H1 (cell line): ENCODE measurements around the gene ROM1. TPM values are rescaled to one million over a fixed set of nuclear protein-coding genes. Genes with fewer than 3 reads are reported as not detected.

ENCODE experiments used
- ATF2 ChIP-seq: IDR thresholded peaks from 2 replicates; pipeline ENCODE4 v1.6.1; 2012; ENCODE audit warnings: low read length, inconsistent platforms
- BACH1 ChIP-seq: IDR thresholded peaks from 2 replicates; pipeline ENCODE4 v1.6.1; 2012; ENCODE audit warnings: low read length, improper control_type of control experiment
- BCL11A ChIP-seq, 2 experiments: IDR thresholded peaks; one replicate each; pipeline ENCODE4 v1.6.1; 2011; ENCODE audit warnings: low read depth in 2 of 2, low read length in 2 of 2, mild to moderate bottlenecking in 2 of 2
- CBX5 ChIP-seq: fragments of 300-800, 300-1000 bp; sonication (generic); IDR thresholded peaks from 2 replicates; pipeline ENCODE4 v1.7.1; 2016; ENCODE audit warnings: antibody characterized with exemption, low read length, low read depth
- CEBPB ChIP-seq: IDR thresholded peaks from 2 replicates; pipeline ENCODE4 v1.6.1; 2012; ENCODE audit warnings: low read depth, low read length
- CHD1 ChIP-seq: IDR thresholded peaks from 2 replicates; pipeline ENCODE4 v1.6.1; 2012; ENCODE audit warnings: low read depth, low read length, improper control_type of control experiment
- CTCF ChIP-seq, 3 experiments: IDR thresholded peaks; 1 replicate in 2 of 3; 2 replicates in 1 of 3; pipeline versions ENCODE4 v1.5.1 to v1.6.1; 2011; ENCODE audit warnings: low read length in 3 of 3, mild to moderate bottlenecking in 3 of 3, inconsistent platforms in 2 of 3, low read depth in 1 of 3, moderate library complexity in 1 of 3; ENCODE audit not compliant: insufficient read depth in 1 of 3; ENCODE audit errors: control extremely low read depth in 1 of 3
- NRF1 ChIP-seq: IDR thresholded peaks from 2 replicates; pipeline ENCODE4 v1.6.1; 2011; ENCODE audit warnings: mild to moderate bottlenecking, low read depth, low read length, improper control_type of control experiment
- PHF8 ChIP-seq: fragments of 200-600 bp; sonication (generic); conservative IDR thresholded peaks from 2 replicates; pipeline ENCODE4 v1.7.1; 2012; ENCODE audit warnings: low read depth, mild to moderate bottlenecking, inconsistent platforms, low read length, moderate library complexity
- RXRA ChIP-seq: IDR thresholded peaks from 2 replicates; pipeline ENCODE4 v1.6.1; 2011; ENCODE audit warnings: low read depth, mild to moderate bottlenecking, low read length, moderate library complexity; ENCODE audit not compliant: insufficient read depth
- SIN3A ChIP-seq, 2 experiments: IDR thresholded peaks in 1 of 2; conservative IDR thresholded peaks in 1 of 2; 2 replicates each; pipeline ENCODE4 v1.6.1; 2011 to 2012; ENCODE audit warnings: low read length in 2 of 2, improper control_type of control experiment in 1 of 2, low read depth in 1 of 2, mild to moderate bottlenecking in 1 of 2
- TAF7 ChIP-seq: optimal IDR thresholded peaks from 2 replicates; pipeline ENCODE3; 2011; ENCODE audit warnings: low read depth, mild to moderate bottlenecking, inconsistent platforms, low read length, moderate library complexity, borderline replicate concordance
- TBP ChIP-seq: IDR thresholded peaks from 2 replicates; pipeline ENCODE4 v1.6.1; 2011; ENCODE audit warnings: low read depth, low read length, improper control_type of control experiment
- USF2 ChIP-seq: IDR thresholded peaks from 2 replicates; pipeline ENCODE4 v1.6.1; 2011; ENCODE audit warnings: low read length, improper control_type of control experiment
- ZNF274 ChIP-seq: IDR thresholded peaks from 2 replicates; pipeline ENCODE4 v1.7.0; 2012; ENCODE audit warnings: low read length, borderline replicate concordance; ENCODE audit errors: extremely low read depth
- polyA plus RNA-seq, 7 experiments: library from polyadenylated mRNA; depleted of rRNA in 3 of 7; stranded (reverse) in 5 of 7; unstranded in 2 of 7; fragments of >200 nt in 5 of 7; fragments of 200-250 nt in 2 of 7; gene quantifications; 1 replicate in 5 of 7; 2 replicates in 1 of 7; 4 replicates in 1 of 7; pipeline versions ENCODE4 v1.2.1 to v1.2.3, GENCODE V29; 2011 to 2013; ENCODE audit warnings: missing spikeins in 2 of 7, mixed read lengths in 2 of 7
- total RNA-seq: library from RNA; stranded (reverse); fragmentation: NEBNext Ultra II Directional; extraction: Animal tissue kit (Norgen Biotek cat#: 25700); gene quantifications from 2 replicates; pipeline ENCODE4 v1.2.1, GENCODE V29; 2021
- TF ChIP-seq, protein P1 (sequence below): IDR thresholded peaks from 2 replicates; pipeline ENCODE4 v1.6.1; 2012; ENCODE audit warnings: inconsistent platforms

Gene ROM1
- total and polyA plus RNA-seq, 2 of the 8 experiments (the other 6 are each of a cell fraction or from before 2014, with no cell fraction given): 0.86 to 2.2 TPM

DNA sequence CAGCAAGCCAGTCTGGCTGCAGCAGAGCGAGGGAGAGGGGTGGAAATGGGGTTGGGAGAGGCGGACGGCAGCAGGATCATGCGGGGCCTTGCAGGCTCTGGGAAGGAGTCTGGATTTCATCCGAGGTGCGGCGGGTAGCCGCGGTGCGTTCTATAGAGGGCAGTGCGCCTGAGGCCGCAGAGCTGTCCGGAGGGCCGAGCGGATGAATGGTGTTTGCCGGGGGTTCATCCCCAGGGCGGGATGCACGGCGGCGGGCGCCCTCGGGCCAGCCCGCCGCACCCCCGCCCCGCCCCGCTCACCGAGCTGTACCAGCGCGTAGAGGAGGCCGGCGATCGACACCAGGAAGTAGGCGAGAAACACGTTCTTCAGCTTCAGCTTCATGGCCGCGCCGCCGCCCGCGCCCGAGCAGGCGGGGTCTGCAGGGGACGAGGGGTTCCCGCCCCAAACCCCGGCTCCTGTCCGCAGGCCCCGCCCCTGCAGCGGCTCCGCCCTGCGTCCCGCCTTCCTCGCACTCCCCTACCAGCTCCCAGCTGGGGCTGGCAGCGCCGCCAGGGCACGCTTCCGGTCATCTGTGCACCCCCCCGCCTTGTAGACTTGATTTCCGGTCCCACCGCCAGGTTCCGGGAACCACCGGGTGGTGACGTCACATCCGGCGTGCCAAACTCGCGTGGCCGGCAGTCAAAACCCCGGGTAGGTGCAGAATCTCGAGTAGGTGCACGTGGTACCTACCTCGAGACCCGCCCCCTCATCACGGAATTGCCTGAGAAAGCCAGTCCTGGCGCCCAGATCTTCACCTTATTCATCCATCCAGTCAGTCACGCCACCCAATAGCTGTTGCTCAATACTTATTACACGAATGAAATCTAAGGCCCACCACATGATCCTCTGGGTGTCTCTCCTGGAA is 8.8 kb downstream of the ROM1 start, which contains the start of gene B3GAT3 (continued):
- TF ChIP-seq BACH1 (0 out of 2 replicates have a peak, but pooled peaks have one; percentile 64), RXRA (no peak), BCL11A (IDR thresholded peaks at IDR 0.05; ENCODE audit: low read depth in 2 of 2, low read length in 2 of 2) (no peak), CTCF (IDR thresholded peaks at IDR 0.05; ENCODE audit: control extremely low read depth in 1 of 3, insufficient read depth in 1 of 3, low read depth in 1 of 3, low read length in 3 of 3) (peak in 1 of 3 experiments; percentile 7; a peak in 1 of 4 replicates), CEBPB (peak; percentile 86), PHF8 (peak; percentile 91), CHD1 (no peak), CBX5 (no peak), TAF7 (no peak), NRF1 (no peak), SIN3A (conservative IDR thresholded peaks at IDR 0.05 in 1 of 2, IDR thresholded peaks at IDR 0.05 in 1 of 2; ENCODE audit: low read depth in 1 of 2, low read length in 2 of 2) (peak; percentile 74 to 93; a peak in 3 of 4 replicates), ATF2 (peak; percentile 63; the same call in 1 of the 2 replicates), TBP (peak; percentile 50; the same call in 1 of the 2 replicates), ZNF274 (no peak), USF2 (no peak; the same call in 1 of the 2 replicates)
- TF ChIP-seq, protein P1, sequence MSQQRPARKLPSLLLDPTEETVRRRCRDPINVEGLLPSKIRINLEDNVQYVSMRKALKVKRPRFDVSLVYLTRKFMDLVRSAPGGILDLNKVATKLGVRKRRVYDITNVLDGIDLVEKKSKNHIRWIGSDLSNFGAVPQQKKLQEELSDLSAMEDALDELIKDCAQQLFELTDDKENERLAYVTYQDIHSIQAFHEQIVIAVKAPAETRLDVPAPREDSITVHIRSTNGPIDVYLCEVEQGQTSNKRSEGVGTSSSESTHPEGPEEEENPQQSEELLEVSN: peak; percentile 95
